Gastrocnemius medialis (tissue), 4 donors: Measurements from ENCODE around the gene TFAP2A.

Experiments
- POLR2A ChIP-seq, 2 donors: fragments of 450-650 bp; IDR thresholded peaks; one replicate each; pipeline ENCODE4 v1.6.1; 2017; ENCODE audit warnings: antibody characterized with exemption in 2 of 2, mild to moderate bottlenecking in 2 of 2, moderate library complexity in 2 of 2
- TF ChIP-seq, protein P1 (sequence below), 5 experiments: fragments of 450-650 bp in 3 of 5; fragments of 200-600 bp in 2 of 5; sonication (generic) in 2 of 5; IDR thresholded peaks in 4 of 5; conservative IDR thresholded peaks in 1 of 5; 1 replicate in 4 of 5; 2 replicates in 1 of 5; pipeline ENCODE4 v1.5.1; 2016 to 2019; ENCODE audit warnings: antibody characterized with exemption in 5 of 5, mild to moderate bottlenecking in 3 of 5, moderate library complexity in 3 of 5

GRCh38 chr6:10461850-10462249, 47.0 kb upstream of the TFAP2A start:
- no peak for TF ChIP-seq POLR2A (IDR thresholded peaks at IDR 0.05)
- TF ChIP-seq, protein P1, sequence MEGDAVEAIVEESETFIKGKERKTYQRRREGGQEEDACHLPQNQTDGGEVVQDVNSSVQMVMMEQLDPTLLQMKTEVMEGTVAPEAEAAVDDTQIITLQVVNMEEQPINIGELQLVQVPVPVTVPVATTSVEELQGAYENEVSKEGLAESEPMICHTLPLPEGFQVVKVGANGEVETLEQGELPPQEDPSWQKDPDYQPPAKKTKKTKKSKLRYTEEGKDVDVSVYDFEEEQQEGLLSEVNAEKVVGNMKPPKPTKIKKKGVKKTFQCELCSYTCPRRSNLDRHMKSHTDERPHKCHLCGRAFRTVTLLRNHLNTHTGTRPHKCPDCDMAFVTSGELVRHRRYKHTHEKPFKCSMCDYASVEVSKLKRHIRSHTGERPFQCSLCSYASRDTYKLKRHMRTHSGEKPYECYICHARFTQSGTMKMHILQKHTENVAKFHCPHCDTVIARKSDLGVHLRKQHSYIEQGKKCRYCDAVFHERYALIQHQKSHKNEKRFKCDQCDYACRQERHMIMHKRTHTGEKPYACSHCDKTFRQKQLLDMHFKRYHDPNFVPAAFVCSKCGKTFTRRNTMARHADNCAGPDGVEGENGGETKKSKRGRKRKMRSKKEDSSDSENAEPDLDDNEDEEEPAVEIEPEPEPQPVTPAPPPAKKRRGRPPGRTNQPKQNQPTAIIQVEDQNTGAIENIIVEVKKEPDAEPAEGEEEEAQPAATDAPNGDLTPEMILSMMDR (IDR thresholded peaks at IDR 0.05 in 4 of 5, conservative IDR thresholded peaks at IDR 0.05 in 1 of 5) = no peak
